NT2/D1 (cell line): ENCODE results near the gene PTN.

Experiments
- SUZ12 ChIP-seq: IDR thresholded peaks from 2 replicates; pipeline ENCODE4 v1.6.1; 2011; ENCODE audit not compliant: insufficient read length, insufficient read depth; ENCODE audit errors: extremely low read depth
- YY1 ChIP-seq: IDR thresholded peaks from 2 replicates; pipeline ENCODE4 v1.6.1; 2011; ENCODE audit not compliant: insufficient read length, insufficient read depth
- ZNF274 ChIP-seq: IDR thresholded peaks from 2 replicates; pipeline ENCODE4 v1.6.1; 2011; ENCODE audit warnings: mild to moderate bottlenecking, low read depth, low read length

- TF ChIP-seq SUZ12, result no peak
- no peak for TF ChIP-seq ZNF274
- no peak for TF ChIP-seq YY1
Observed at GRCh38 chr7:137306748-137307147, 36.8 kb downstream of the PTN start.
